Thoracic aorta (tissue), 2 donors: ENCODE measurements around the gene RAB11B. TPM values are rescaled to one million over a fixed set of nuclear protein-coding genes. Genes with fewer than 3 reads are reported as not detected.
A peak's percentile ranks its signal among the peaks of the same experiment; 100 is the strongest.

Experiments
- ATAC-seq: fragments of 150-250 bp; one replicate; pipeline ENCODE4 v1.8.0; 2017; ENCODE audit warnings: low read depth; ENCODE audit not compliant: insufficient number of reproducible peaks, low FRiP score
- DNase-seq: peaks from one replicate; pipeline ENCODE4 v3.0.0-alpha.2; 2020; ENCODE audit warnings: low spot score
- H3K27ac ChIP-seq, 2 donors: fragments of 200-600 bp; sonication (generic); 1 replicate in 1 of 2; 2 replicates in 1 of 2; pipeline ENCODE4 v1.5.1; 2016; ENCODE audit warnings: mild to moderate bottlenecking in 2 of 2, moderate library complexity in 2 of 2
- H3K27me3 ChIP-seq: fragments of 200-600 bp; sonication (generic); replicated peaks from 2 replicates; pipeline ENCODE4 v1.6.0; 2016; ENCODE audit warnings: mild to moderate bottlenecking; ENCODE audit not compliant: insufficient read depth
- H3K36me3 ChIP-seq: fragments of 200-600 bp; sonication (generic); one replicate; pipeline ENCODE4 v1.5.1; 2016
- H3K4me1 ChIP-seq, 2 donors: fragments of 200-600 bp; sonication (generic); 1 replicate in 1 of 2; 2 replicates in 1 of 2; pipeline versions ENCODE4 v1.5.1 to v1.6.0; 2016; ENCODE audit warnings: low read depth in 2 of 2, mild to moderate bottlenecking in 1 of 2; ENCODE audit not compliant: control insufficient read depth in 1 of 2
- H3K4me3 ChIP-seq: fragments of 200-600 bp; sonication (generic); 2 replicates; pipeline ENCODE4 v1.5.1; 2016; ENCODE audit warnings: mild to moderate bottlenecking
- H3K9me3 ChIP-seq: fragments of 200-600 bp; sonication (generic); 2 replicates; pipeline ENCODE4 v1.5.1; 2016
- total RNA-seq, 2 donors: library from RNA; depleted of rRNA; stranded (reverse); fragments of >200 nt; gene quantifications; one replicate each; pipeline versions ENCODE4 v1.1.0 to v1.2.3, GENCODE V29; 2016
- TF ChIP-seq, protein P1 (sequence below): fragments of 200-600 bp; sonication (generic); IDR thresholded peaks from one replicate; pipeline ENCODE4 v1.5.1; 2019; ENCODE audit warnings: antibody characterized with exemption

Gene RAB11B
- total RNA-seq, 2 donors from 2014 or later = 53.4 to 69.3 TPM

DNA sequence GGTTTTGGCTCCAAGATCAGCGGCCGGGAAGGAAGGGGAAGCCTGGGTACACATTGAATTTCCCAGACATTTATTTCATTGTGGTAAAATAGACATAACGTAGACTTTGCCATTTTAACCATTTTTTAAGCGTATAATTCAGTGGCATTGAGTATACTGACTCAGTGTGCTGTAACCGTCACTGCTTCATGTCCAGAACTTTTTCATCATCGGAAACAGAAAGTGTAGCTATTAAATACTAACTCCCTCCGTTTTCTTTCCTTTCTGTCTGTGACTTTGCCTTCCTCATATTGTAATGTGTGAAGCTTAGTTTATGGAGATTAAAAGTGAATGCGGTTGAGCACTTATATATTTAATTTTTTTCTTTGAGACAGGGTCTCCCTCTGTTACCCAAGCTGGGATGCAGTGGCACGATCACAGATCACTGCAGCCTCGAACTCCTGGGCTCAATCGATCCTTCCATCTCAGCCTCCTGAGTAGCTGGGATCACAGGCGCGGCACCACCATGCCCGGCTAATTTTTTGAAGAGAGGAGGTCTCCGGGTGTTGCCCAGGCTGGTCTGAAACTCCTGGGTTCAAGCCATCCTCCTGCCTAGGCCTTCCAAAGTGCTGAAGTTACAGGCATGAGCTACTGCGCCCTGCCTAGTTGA lies 56.0 kb downstream of the RAB11B start:
- Histone ChIP-seq H3K9me3 (no peaks in the 10 kb centered on the region), H3K27ac (peak overlapping the region; percentile 94 to 96), H3K4me3 (peak overlapping the region; percentile 89), H3K36me3 (no peaks in the 10 kb centered on the region), H3K4me1 (peaks cover 27 to 47% of the 10 kb centered on the region in 2 donors), H3K27me3 (no peaks in the 10 kb centered on the region)
- DNase-seq = no peak
- ATAC-seq = no peak
- TF ChIP-seq, protein P1, sequence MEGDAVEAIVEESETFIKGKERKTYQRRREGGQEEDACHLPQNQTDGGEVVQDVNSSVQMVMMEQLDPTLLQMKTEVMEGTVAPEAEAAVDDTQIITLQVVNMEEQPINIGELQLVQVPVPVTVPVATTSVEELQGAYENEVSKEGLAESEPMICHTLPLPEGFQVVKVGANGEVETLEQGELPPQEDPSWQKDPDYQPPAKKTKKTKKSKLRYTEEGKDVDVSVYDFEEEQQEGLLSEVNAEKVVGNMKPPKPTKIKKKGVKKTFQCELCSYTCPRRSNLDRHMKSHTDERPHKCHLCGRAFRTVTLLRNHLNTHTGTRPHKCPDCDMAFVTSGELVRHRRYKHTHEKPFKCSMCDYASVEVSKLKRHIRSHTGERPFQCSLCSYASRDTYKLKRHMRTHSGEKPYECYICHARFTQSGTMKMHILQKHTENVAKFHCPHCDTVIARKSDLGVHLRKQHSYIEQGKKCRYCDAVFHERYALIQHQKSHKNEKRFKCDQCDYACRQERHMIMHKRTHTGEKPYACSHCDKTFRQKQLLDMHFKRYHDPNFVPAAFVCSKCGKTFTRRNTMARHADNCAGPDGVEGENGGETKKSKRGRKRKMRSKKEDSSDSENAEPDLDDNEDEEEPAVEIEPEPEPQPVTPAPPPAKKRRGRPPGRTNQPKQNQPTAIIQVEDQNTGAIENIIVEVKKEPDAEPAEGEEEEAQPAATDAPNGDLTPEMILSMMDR = no peak

DNA sequence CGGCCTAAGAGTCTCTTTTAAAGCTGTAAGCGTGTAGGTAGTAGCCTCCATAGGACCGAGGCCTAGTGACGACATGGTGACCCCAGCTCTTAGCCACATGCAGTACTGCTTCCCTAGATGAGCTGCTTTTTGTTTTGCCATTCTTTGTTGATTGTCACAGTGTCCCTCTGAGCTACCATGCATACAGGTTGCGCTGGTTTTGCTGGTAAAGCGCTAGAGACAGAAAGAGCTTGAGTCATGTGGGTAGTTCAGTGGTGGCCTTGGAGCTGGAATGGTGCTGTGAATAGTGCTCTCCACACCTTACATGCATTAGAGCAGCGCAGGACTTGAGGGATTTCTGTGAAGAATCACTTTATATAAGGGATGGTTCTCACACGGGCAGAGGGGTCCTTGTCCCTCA lies 59.7 kb downstream of the RAB11B start:
- ATAC-seq = no peak
- DNase-seq = no peak
- Histone ChIP-seq H3K27ac (no peak overlapping the region), H3K4me1 (peaks cover 52 to 72% of the 10 kb centered on the region in 2 donors), H3K4me3 (no peak overlapping the region), H3K36me3 (no peaks in the 10 kb centered on the region), H3K27me3 (no peaks in the 10 kb centered on the region), H3K9me3 (no peaks in the 10 kb centered on the region)
- TF ChIP-seq, protein P1 = no peak

DNA sequence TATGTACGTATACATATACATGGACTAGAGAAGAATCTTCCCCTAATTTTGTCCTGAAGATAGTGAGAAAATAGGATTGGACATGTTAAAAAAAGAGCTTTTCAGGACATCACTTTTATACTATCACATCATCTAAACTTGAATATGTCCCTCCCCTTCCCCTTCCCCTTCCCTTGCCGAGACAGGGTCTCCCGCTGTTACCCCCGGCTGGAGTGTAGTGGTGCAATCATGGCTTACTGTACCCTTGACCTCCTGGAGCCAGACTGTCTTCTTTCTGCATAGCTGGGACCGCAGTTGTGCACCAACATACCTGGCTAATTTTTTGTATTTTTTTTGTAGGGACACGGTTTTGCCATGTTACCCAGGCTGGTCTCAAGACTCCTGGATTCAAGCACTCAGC lies 61.2 kb downstream of the RAB11B start:
- Histone ChIP-seq H3K27ac (no peak overlapping the region), H3K9me3 (no peaks in the 10 kb centered on the region), H3K4me1 (peaks cover 51 to 72% of the 10 kb centered on the region in 2 donors), H3K36me3 (peaks cover 4% of the 10 kb centered on the region), H3K27me3 (no peaks in the 10 kb centered on the region), H3K4me3 (no peak overlapping the region)
- DNase-seq (no peak), ATAC-seq (no peak)
- TF ChIP-seq, protein P1 = no peak

DNA sequence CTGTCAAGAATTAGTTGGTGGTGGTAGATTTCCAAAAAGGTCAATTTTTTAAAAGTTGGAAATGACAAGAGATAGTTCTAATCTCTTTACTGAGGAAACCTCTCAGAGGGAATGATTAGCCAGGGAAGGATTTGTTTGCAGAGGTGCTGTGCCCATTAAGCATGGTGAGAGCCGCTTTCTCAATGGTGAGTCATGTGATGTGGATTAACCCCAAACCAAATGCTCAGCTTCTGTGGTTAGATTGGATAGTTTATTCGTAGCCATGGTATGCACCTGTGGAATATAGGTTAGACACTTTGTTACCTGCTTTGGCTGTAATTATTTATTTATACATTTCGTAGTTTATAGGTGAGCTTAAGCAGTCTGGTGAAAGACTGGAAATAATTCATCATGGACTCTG lies 61.7 kb downstream of the RAB11B start:
- peaks cover 5% of the 10 kb centered on the region for H3K36me3 ChIP-seq
- H3K27me3 ChIP-seq = no peaks in the 10 kb centered on the region
- TF ChIP-seq, protein P1 = no peak
- no peak overlapping the region for H3K4me3 ChIP-seq
- no peak overlapping the region for H3K27ac ChIP-seq
- H3K9me3 ChIP-seq = no peaks in the 10 kb centered on the region
- ATAC-seq (no peak), DNase-seq (no peak)
- peaks cover 46 to 72% of the 10 kb centered on the region in 2 donors for H3K4me1 ChIP-seq

DNA sequence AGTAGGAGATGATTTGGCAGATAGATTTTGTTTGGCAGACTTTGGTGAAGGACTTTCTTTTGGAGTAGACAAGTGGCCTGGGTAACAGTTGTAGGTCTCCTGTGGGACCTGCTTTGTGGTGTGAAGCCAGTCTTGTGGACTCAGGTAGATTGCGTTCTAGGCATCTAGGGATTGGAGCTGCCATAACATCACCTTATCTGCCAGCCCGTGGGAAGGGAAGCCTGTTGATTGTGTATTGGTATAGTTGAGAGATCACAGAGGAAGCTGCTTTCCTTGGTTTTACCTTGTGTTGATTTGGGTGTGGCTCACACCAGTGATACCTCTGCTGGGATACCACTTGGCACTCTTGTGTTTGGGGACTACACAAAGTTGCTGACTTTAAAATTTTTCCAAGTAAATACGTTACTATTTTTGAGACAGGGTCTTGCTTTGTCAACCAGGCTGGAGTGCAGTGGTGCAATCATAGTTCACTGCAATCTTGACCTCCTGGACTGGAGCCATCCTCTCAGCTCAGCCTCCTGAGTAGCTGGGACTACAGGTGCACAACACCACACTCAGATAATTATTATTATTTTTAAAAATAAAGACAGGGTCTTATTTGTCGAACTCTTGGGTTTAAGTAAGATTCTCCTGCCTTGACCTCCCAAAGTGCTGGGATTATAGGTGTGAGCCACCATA lies 62.4 kb downstream of the RAB11B start:
- DNase-seq (no peak), ATAC-seq (no peak)
- TF ChIP-seq, protein P1 = no peak
- H3K27me3 ChIP-seq = no peaks in the 10 kb centered on the region
- H3K9me3 ChIP-seq = no peaks in the 10 kb centered on the region
- H3K4me1 ChIP-seq = peaks cover 41 to 72% of the 10 kb centered on the region in 2 donors
- H3K36me3 ChIP-seq = peaks cover 8% of the 10 kb centered on the region
- H3K4me3 ChIP-seq = no peak overlapping the region
- H3K27ac ChIP-seq = no peak overlapping the region
